Astrocyte (in vitro differentiated cells and primary cell): ENCODE results near the gene PPP2R3A.

Source experiments
- EZH2 ChIP-seq: IDR thresholded peaks from 2 replicates; pipeline ENCODE4 v1.6.1; 2012; ENCODE audit warnings: mild to moderate bottlenecking, low read length, inconsistent platforms; ENCODE audit not compliant: insufficient read depth
- TF ChIP-seq, protein P1 (sequence below): IDR thresholded peaks from 2 replicates; pipeline ENCODE4 v1.5.1; 2011; ENCODE audit warnings: low read depth, mild to moderate bottlenecking, inconsistent platforms, low read length, moderate library complexity; ENCODE audit not compliant: insufficient read depth

DNA sequence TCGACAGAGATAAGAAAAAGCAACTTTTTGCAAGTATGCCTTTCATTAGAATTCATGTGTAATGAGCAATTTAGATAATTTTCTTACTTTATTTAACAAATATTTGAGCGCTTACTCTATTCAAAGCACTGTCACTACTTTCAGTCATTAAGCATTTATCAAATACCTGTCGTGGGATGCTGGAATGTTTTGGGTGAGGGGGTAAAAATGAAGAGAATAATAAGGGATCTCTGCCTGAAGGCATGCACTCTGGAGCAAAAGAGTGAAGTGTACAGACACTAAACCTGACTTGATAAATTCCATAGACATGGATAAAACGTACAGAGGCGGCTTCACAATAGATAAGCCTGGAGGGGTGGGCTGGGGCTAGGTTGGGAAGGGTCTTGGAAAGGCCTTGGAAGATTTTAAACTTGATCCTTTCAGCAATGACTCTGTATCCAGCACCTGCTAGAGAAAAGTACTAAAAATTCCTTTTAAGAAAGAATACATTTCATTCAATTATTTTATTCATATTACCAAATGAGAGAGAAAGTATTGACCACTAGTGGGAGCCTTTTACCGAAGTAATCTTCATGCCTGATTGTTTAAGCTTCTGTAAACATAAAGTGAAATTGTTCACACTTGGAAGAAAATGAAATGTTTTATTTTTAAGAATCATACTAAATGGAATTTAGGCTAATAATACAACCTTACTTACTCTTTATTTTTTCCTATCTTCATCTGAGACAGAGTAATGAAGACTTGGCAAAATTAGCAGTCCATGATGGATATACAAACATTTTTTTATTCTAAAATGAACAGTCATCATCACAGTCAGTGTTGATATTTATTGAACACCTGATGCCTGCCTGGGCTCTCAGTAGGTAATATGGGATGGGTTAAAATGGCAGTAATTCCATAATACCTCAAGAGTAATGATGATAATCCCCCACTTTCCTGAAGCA lies 113.2 kb downstream of the PPP2R3A start:
- TF ChIP-seq, protein P1, sequence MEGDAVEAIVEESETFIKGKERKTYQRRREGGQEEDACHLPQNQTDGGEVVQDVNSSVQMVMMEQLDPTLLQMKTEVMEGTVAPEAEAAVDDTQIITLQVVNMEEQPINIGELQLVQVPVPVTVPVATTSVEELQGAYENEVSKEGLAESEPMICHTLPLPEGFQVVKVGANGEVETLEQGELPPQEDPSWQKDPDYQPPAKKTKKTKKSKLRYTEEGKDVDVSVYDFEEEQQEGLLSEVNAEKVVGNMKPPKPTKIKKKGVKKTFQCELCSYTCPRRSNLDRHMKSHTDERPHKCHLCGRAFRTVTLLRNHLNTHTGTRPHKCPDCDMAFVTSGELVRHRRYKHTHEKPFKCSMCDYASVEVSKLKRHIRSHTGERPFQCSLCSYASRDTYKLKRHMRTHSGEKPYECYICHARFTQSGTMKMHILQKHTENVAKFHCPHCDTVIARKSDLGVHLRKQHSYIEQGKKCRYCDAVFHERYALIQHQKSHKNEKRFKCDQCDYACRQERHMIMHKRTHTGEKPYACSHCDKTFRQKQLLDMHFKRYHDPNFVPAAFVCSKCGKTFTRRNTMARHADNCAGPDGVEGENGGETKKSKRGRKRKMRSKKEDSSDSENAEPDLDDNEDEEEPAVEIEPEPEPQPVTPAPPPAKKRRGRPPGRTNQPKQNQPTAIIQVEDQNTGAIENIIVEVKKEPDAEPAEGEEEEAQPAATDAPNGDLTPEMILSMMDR: peak; percentile 63
- TF ChIP-seq EZH2: no peak
